ENCODE results near the gene PLA2G4D. TPM values are rescaled to one million over a fixed set of nuclear protein-coding genes. Genes with fewer than 3 reads are reported as not detected.

PLA2G4D gene
- polyA plus RNA-seq, 1 donor from 2014 or later: not detected

GRCh38 chr15:42050484-42051255, 43.7 kb downstream of the PLA2G4D start:
- Histone ChIP-seq H3K27ac (ENCODE audit: low read length) (no peak overlapping the region), H3K79me2 (replicated peaks; ENCODE audit: insufficient read depth, low read length) (no peaks in the 10 kb centered on the region), H3K9ac (ENCODE audit: low read length) (no peak overlapping the region), H4K20me1 (ENCODE audit: insufficient read depth) (no peaks in the 10 kb centered on the region), H3K4me2 (ENCODE audit: low read length) (no peak overlapping the region), H2AFZ (ENCODE audit: low read depth, low read length) (no peak overlapping the region), H3K27me3 (ENCODE audit: insufficient read depth, low read depth, low read length) (no peaks in the 10 kb centered on the region), H3K9me3 (ENCODE audit: low read length) (no peaks in the 10 kb centered on the region), H3K9me2 (ENCODE audit: insufficient read depth, low read length) (no peaks in the 10 kb centered on the region), H3K4me3 (ENCODE audit: low read length) (no peak overlapping the region), H3K36me3 (ENCODE audit: insufficient read depth, low read length) (no peaks in the 10 kb centered on the region), H3F3A (ENCODE audit: insufficient read depth, low read length, poor library complexity, severe bottlenecking) (no peaks in the 10 kb centered on the region)
- TF ChIP-seq CTCF (IDR thresholded peaks at IDR 0.05; ENCODE audit: poor library complexity, severe bottlenecking) (no peak), TAF1 (IDR thresholded peaks at IDR 0.05; ENCODE audit: low read depth) (no peak), MXI1 (conservative IDR thresholded peaks at IDR 0.05; ENCODE audit: poor library complexity, severe bottlenecking) (no peak), POLR2AphosphoS5 (IDR thresholded peaks at IDR 0.05) (no peak), RAD21 (conservative IDR thresholded peaks at IDR 0.05) (no peak), SMC3 (conservative IDR thresholded peaks at IDR 0.05; ENCODE audit: poor library complexity) (no peak), EP300 (conservative IDR thresholded peaks at IDR 0.05; ENCODE audit: poor library complexity, severe bottlenecking) (no peak)

- H3K4me3 ChIP-seq (ENCODE audit: low read length): no peak overlapping the region
- H3F3A ChIP-seq (ENCODE audit: insufficient read depth, low read length, poor library complexity, severe bottlenecking): no peaks in the 10 kb centered on the region
- H3K9ac ChIP-seq (ENCODE audit: low read length): no peak overlapping the region
- no peaks in the 10 kb centered on the region for H3K9me3 ChIP-seq (ENCODE audit: low read length)
- no peaks in the 10 kb centered on the region for H3K27me3 ChIP-seq (ENCODE audit: insufficient read depth, low read depth, low read length)
- TF ChIP-seq POLR2AphosphoS5 (IDR thresholded peaks at IDR 0.05) (no peak), CTCF (IDR thresholded peaks at IDR 0.05; ENCODE audit: poor library complexity, severe bottlenecking) (no peak), SMC3 (conservative IDR thresholded peaks at IDR 0.05; ENCODE audit: poor library complexity) (no peak), REST (IDR thresholded peaks at IDR 0.05; ENCODE audit: borderline replicate concordance) (no peak), EP300 (conservative IDR thresholded peaks at IDR 0.05; ENCODE audit: poor library complexity, severe bottlenecking) (no peak), MXI1 (conservative IDR thresholded peaks at IDR 0.05; ENCODE audit: poor library complexity, severe bottlenecking) (no peak), EZH2 (IDR thresholded peaks at IDR 0.05; ENCODE audit: borderline replicate concordance, insufficient read depth, low read length, poor library complexity, severe bottlenecking) (no peak), RAD21 (conservative IDR thresholded peaks at IDR 0.05) (no peak), TAF1 (IDR thresholded peaks at IDR 0.05; ENCODE audit: low read depth) (no peak)
- no peak overlapping the region for H3K27ac ChIP-seq (ENCODE audit: low read length)
- no peaks in the 10 kb centered on the region for H4K20me1 ChIP-seq (ENCODE audit: insufficient read depth)
- no peaks in the 10 kb centered on the region for H3K36me3 ChIP-seq (ENCODE audit: insufficient read depth, low read length)
- H3K4me2 ChIP-seq (ENCODE audit: low read length): no peak overlapping the region
- no peaks in the 10 kb centered on the region for H3K79me2 ChIP-seq (replicated peaks; ENCODE audit: insufficient read depth, low read length)
- no peak overlapping the region for H2AFZ ChIP-seq (ENCODE audit: low read depth, low read length)
- no peaks in the 10 kb centered on the region for H3K9me2 ChIP-seq (ENCODE audit: insufficient read depth, low read length)
These were observed 45.6 kb downstream of the PLA2G4D start for GRCh38 chr15:42048821-42049200.
